GM18867 (cell line): Measurements from ENCODE around the gene GRK2.
A peak's percentile ranks its signal among the peaks of the same experiment; 100 is the strongest.
"Not testable (repeated sequence)": the region's sequence is repeated elsewhere in the genome, so short reads cannot be mapped to it uniquely, and the experiment has no call there.

Experiments used
- ATAC-seq: cut with Tn5 transposase; IDR thresholded peaks from one replicate; pipeline ENCODE4 v1.9.1; 2021; ENCODE audit warnings: mild to moderate bottlenecking, moderate library complexity; ENCODE audit not compliant: unreplicated experiment

The GRK2 gene

DNA sequence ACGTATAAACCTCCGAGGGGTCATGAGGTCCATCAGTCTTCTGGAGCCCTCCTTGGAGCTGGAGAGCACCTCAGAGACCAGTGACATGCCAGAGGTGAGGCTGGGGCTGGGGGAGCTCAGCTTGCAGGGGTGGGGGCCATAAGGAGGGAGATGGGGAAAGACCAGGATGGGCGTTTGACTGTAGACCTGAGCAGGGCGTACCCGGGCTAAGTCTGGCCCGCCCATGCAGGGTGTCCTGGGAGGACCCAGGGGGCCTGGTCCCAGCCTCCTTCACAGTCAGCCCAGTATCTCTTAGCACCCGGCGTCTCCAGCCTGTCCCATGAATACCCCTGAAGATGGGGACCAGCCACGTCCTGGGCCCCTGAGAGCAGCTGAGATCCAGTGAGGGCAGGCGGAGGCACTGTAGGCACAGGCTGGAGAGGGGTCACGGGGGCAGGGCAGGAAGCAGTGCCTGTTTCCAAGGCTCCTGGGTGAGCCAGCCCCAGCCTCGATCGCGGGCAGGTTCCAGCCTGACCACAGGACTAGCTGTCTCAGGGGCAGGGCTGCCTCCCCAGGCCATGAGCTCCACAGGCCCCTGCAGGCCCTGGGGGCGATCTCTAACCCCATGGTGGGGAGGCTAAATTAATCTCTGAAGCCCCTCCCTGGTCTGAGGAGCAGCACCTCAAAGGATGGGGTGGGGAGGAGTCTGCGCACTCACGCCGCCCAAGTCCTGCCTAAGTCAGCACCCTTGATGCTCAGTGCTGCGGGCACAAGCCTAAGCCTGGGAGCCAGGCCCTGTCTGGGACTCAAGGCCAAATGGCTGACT lies 44.2 kb downstream of the GRK2 start:
- no peak for ATAC-seq

DNA sequence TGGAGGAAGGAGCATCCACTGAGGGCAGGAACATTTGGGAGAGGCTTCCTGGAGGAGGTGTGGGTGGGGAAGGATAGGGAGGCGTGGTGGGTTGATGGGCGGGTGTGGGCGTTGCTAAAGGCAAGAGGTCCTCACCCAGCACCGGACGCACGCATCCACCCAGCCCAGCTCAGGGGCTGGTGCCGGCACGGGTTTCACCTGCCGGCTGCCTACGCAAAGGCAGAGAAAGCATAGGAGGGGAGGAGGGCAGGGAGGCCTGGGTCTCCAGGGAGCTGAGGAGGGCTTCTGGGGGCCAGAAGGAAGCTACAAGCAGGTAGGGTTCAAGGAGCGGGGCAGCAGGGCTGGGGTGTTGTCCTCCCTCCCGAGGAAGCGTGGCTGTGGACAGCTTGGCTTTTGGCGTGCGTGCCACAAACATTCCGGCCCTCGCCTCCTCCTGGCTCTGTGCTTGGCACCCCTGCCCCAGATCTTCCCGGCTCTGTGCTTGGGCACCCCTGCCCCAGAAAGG lies 44.8 kb downstream of the GRK2 start:
- no peak for ATAC-seq

GRCh38 chr11:67311556-67312082 lies 45.3 kb downstream of the GRK2 start:
- ATAC-seq, result no peak

- ATAC-seq, result no peak
These were observed 46.1 kb downstream of the GRK2 start for GRCh38 chr11:67312187-67313021.

- no peak for ATAC-seq
These were observed 47.0 kb downstream of the GRK2 start for GRCh38 chr11:67313125-67313890.

- ATAC-seq, result no peak
These were observed 47.9 kb downstream of the GRK2 start for GRCh38 chr11:67314218-67314617.

DNA sequence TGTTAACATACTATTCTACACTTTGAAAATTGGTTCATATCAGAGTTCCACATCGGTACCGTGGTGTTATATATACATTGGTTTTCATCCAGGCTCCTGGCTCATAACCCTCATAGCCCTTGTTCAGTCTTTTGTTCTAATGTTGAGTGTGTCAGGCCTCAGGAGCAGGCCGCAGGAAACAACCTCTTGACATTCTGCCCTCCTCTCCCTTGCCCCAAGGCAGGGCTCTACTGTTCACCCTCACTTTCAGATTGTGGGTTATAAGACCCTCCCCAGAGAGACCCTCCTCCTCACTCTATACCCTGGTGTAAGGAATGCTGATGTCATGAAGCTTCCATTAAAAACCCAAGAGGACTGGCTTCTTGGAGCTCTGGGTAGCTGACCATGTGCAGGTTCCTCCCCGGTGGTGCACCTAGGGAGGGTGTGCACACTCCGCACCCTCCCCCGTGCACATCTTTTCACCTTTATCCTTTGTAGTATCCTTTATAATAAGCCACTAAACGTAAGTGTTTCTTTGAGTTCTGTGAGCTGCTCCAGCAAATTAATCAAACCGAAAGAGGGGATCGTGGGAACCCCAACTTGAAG lies 49.1 kb downstream of the GRK2 start:
- no peak for ATAC-seq

- ATAC-seq, result no peak
These were observed 50.6 kb downstream of the GRK2 start for GRCh38 chr11:67316882-67317204.

GRCh38 chr11:67317205-67317887 lies 51.1 kb downstream of the GRK2 start:
- ATAC-seq, result peak; percentile 85

DNA sequence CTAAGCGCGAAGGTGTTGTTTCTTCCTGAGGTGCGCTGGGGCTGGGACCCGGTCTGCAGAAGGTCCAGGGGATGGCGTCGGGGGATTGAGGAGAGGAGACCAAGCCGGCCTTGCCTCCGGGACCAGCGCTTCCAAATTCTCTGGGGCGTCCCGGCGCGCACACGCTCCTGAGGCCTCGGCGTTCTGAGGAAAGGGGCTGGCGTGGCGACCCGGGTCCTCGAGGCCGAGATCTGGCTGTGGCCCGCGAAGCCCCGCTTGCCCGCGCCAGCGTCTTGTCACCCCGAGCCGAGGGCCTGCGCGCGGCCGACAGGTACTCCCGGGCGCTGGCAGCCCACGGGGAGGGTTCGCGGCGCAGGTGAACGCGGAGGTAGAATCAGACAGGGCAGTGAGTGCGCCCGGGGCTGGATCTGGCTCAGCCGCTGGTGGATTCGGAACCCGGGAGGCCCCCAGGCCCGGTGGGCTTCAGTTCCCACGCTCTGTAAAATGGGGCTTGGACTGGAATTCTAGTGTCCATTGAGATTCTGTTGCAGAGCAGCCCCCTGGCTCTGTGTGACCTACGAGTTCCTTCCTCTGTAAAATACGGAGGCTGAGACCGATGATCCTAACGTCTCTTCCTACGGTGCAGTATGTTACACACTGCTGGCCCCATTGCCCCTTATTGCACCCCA lies 51.7 kb downstream of the GRK2 start:
- no peak for ATAC-seq

- ATAC-seq, result not testable (repeated sequence)
These were observed 52.6 kb downstream of the GRK2 start for GRCh38 chr11:67318876-67319275.

- ATAC-seq, result no peak
These were observed 53.7 kb downstream of the GRK2 start for GRCh38 chr11:67320011-67320410.

DNA sequence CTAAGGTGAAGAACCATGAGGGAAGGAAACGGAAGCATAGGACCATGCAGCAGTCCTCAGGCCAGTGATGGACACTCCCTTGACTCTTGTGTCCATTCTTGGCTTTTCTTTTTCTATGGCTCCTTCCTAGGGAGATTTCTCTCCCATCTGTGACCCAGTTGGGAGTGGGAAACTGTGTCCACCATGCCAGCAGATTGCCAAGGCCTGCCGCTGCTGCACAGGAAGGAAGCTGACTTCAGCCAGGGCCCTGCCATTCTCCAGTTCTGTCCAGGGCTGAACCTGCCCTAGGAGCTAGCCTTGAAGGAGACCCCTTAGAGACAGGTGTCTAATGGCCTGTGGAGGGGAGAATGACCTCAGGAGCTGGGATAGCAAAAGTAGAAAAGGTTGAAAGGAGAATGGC lies 54.4 kb downstream of the GRK2 start:
- ATAC-seq, result no peak

DNA sequence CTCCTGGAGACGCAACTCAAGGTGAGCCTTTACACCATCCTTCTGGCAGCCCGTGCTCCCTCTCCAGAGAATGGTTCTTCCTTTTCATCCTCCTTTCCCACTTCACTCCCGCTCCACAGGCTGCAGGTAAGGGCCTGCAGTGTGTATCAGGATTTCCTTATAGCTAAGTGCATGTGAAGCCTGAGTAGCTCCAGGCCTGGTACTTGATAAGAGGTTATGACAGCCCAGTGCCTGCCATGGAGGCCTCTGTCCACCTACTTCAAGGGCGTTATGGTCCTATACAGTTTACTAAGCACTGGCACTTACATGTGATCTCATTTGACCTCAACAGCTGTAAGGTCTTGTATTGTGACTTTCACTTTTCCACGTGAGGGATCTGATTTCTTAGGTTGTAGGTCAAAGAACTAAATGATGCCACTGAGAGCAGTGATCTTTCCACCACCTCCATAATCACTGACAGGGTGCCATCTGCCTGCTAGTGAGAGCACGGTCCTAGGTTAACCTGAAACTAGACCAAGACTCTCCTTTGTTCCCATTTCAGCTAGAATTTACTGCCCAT lies 55.1 kb downstream of the GRK2 start:
- no peak for ATAC-seq

GRCh38 chr11:67322049-67322448 lies 55.8 kb downstream of the GRK2 start:
- no peak for ATAC-seq

- ATAC-seq, result no peak
These were observed 57.3 kb downstream of the GRK2 start for GRCh38 chr11:67323526-67323925.

DNA sequence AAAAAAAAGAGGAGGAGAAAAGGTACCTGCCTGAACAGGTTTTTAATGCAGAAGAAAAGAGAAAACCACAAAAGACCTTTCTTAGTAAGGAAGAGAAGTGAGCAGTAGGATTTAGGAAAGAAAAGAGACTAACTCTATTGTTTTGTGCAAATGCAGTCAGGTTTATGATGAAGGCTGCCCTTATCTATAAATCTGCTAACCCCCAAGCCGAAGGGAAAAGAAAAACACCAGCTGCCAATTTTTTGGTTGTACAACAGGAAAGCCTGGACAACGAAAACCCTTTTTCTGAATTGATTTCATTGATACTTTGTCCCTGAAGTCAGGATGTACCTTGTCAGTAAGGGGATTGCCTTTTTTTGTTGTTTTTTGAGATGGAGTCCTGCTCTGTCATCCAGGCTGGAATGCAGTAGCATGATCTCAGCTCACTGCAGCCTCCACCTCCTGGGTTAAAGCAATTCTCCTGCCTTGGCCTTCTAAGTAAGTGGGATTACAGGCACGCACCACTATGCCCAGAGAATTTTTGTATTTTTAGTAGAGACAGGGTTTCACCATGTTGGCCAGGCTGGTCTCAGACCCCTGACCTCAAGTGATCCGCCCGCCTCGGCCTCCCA lies 65.9 kb downstream of the GRK2 start:
- no peak for ATAC-seq
